SK-N-MC (cell line): ENCODE measurements around the gene GRIK4.

Experiments
- DNase-seq: peaks from one replicate; pipeline ENCODE4 v3.0.0-alpha.2; 2011; ENCODE audit warnings: low read depth, low spot score
- H3K27ac ChIP-seq: fragments of 200-600 bp; sonication (generic); 2 replicates; pipeline ENCODE4 v1.5.1; 2016; ENCODE audit warnings: mixed run types
- H3K36me3 ChIP-seq: fragments of 200-600 bp; sonication (generic); 2 replicates; pipeline ENCODE4 v1.6.1; 2017; ENCODE audit warnings: antibody characterized with exemption, low read length, mixed read lengths; ENCODE audit not compliant: insufficient read depth
- H3K4me3 ChIP-seq: fragments of 200-600 bp; sonication (generic); 2 replicates; pipeline ENCODE4 v1.5.1; 2016
- H3K9ac ChIP-seq: fragments of 200-600 bp; sonication (generic); 2 replicates; pipeline ENCODE4 v1.8.0; 2017; ENCODE audit warnings: mixed run types, mixed read lengths; ENCODE audit not compliant: insufficient read length
- H3K9me3 ChIP-seq: fragments of 200-600 bp; sonication (generic); 2 replicates; pipeline ENCODE4 v1.6.1; 2017; ENCODE audit warnings: low read depth, mild to moderate bottlenecking, antibody characterized with exemption, low read length, moderate library complexity, mixed read lengths
- EZH2 ChIP-seq: fragments of 200-600 bp; sonication (generic); IDR thresholded peaks from one replicate; pipeline ENCODE4 v1.6.1; 2017; ENCODE audit warnings: antibody characterized with exemption
- FOXP2 ChIP-seq: optimal IDR thresholded peaks from 2 replicates; pipeline ENCODE3; 2011; ENCODE audit warnings: mild to moderate bottlenecking, moderate library complexity; ENCODE audit not compliant: insufficient read depth; ENCODE audit errors: extremely low read length, control extremely low read depth
- POLR2AphosphoS5 ChIP-seq: IDR thresholded peaks from 2 replicates; pipeline ENCODE4 v1.6.1; 2012; ENCODE audit warnings: mild to moderate bottlenecking, low read depth, low read length, borderline replicate concordance

The GRIK4 gene

GRCh38 chr11:120918257-120918656 lies 406.7 kb downstream of the GRIK4 start:
- Histone ChIP-seq H3K27ac (no peak overlapping the region), H3K9me3 (no peaks in the 10 kb centered on the region), H3K36me3 (no peaks in the 10 kb centered on the region), H3K4me3 (no peak overlapping the region), H3K9ac (no peak overlapping the region)
- no peak for DNase-seq
- TF ChIP-seq EZH2: no peak
- TF ChIP-seq FOXP2: no peak
- TF ChIP-seq POLR2AphosphoS5: no peak

DNA sequence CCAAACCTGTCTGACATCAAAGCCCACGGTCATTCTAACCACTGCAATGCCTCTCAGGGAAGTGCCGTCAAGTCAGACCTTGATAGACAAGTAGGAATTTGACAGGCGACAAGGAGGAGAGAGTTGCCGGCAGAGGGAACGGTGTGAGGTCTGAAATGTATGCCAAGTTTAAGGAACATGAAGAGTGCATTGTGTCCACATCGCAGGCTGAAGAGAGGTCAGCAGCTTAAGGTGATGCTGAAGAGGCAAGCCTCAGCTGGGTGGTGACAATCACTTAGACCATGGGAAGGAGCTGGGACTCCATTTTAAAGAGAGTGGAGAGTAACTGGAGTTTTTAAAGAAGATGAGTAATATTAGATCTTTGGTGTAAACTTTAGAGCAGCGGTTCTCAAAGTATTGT lies 407.5 kb downstream of the GRIK4 start:
- H3K4me3 ChIP-seq: no peak overlapping the region
- TF ChIP-seq POLR2AphosphoS5 (no peak), FOXP2 (no peak), EZH2 (no peak)
- H3K36me3 ChIP-seq: no peaks in the 10 kb centered on the region
- no peak overlapping the region for H3K27ac ChIP-seq
- no peaks in the 10 kb centered on the region for H3K9me3 ChIP-seq
- no peak overlapping the region for H3K9ac ChIP-seq
- no peak for DNase-seq

GRCh38 chr11:120919566-120919965 lies 408.0 kb downstream of the GRIK4 start:
- TF ChIP-seq FOXP2 (no peak), EZH2 (no peak), POLR2AphosphoS5 (no peak)
- H3K36me3 ChIP-seq: no peaks in the 10 kb centered on the region
- no peaks in the 10 kb centered on the region for H3K9me3 ChIP-seq
- no peak for DNase-seq
- no peak overlapping the region for H3K27ac ChIP-seq
- no peak overlapping the region for H3K4me3 ChIP-seq
- no peak overlapping the region for H3K9ac ChIP-seq

DNA sequence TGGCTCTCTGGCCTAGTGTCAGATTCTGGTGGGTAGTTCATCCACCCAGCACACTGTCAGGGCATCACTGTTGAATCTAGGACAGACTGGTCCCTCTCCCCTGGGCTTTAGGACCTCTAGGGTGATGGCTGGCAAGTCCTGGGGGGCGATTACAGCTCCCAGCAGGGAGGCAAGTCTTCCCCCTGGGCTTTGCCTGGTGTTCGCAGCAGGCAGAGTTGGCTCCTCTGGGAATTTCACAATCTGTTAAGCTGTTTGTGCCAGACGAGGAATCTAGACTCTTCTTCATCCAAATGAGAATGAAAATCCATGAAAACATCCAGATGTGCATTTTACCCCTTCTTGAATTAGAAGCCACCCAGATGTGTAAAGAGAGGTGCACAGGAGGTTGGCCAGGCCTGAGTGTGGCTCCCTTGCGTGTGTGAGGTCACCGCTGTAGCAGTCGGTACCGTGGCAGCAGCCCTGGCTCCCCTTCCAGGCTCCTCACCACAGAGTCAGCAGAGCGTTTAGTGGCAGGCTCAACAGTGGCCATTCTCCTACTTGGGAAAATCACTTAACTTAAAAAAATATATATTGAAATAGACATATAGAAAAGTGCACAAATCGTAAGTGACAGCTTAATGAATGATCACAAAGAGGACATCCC lies 412.4 kb downstream of the GRIK4 start:
- H3K36me3 ChIP-seq: no peaks in the 10 kb centered on the region
- TF ChIP-seq FOXP2 (no peak), POLR2AphosphoS5 (no peak), EZH2 (no peak)
- no peak overlapping the region for H3K4me3 ChIP-seq
- H3K27ac ChIP-seq: no peak overlapping the region
- H3K9ac ChIP-seq: no peak overlapping the region
- H3K9me3 ChIP-seq: no peaks in the 10 kb centered on the region
- DNase-seq: no peak

DNA sequence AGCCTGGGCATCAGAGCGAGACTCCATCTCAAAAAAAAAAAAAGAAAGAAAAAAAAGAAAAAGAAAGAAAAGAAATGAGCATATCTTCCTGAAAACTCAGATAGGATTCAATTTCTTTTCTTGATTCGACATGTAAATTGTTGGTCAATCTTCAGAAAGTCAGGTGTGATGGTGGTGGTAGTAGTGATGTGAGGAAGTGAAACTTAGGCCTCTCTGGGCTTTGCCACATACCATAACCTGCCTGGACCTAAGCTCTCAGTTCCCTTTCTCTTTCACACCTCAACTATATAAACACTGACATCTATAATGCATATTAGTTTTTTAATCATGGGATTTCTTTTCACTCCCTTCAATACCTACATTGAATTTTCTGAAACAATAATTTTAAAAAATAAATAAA lies 414.4 kb downstream of the GRIK4 start:
- H3K27ac ChIP-seq: no peak overlapping the region
- no peak for DNase-seq
- TF ChIP-seq EZH2 (no peak), FOXP2 (no peak), POLR2AphosphoS5 (no peak)
- H3K4me3 ChIP-seq: no peak overlapping the region
- H3K9me3 ChIP-seq: no peaks in the 10 kb centered on the region
- H3K9ac ChIP-seq: no peak overlapping the region
- no peaks in the 10 kb centered on the region for H3K36me3 ChIP-seq

DNA sequence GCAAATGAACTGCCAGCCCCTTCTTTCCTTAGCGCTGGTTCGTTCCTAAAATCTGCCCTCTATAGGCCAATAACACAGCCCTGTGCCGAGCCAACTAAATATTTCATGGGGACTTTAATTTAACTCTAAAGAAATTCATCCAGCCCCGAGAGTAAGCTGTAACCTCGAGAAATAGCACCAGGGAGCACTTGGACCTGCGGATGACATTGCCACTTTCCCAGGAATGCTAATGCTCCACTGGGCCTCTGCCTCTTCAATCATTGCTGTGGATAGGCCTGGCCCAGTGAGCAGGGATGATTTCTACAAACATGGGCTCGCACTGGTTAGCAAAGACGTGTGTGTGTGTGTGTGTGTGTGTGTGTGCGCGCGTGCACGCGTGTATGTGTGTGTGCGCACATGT lies 417.1 kb downstream of the GRIK4 start:
- Histone ChIP-seq H3K4me3 (no peak overlapping the region), H3K36me3 (no peaks in the 10 kb centered on the region), H3K9me3 (no peaks in the 10 kb centered on the region), H3K27ac (no peak overlapping the region), H3K9ac (no peak overlapping the region)
- no peak for DNase-seq
- TF ChIP-seq POLR2AphosphoS5: no peak
- TF ChIP-seq FOXP2: no peak
- TF ChIP-seq EZH2: no peak

- no peak for DNase-seq
- Histone ChIP-seq H3K27ac (no peak overlapping the region), H3K9ac (no peak overlapping the region), H3K36me3 (no peaks in the 10 kb centered on the region), H3K4me3 (no peak overlapping the region), H3K9me3 (no peaks in the 10 kb centered on the region)
- no peak for TF ChIP-seq EZH2
- no peak for TF ChIP-seq POLR2AphosphoS5
- TF ChIP-seq FOXP2: no peak
Observed at GRCh38 chr11:120929090-120929489, 417.5 kb downstream of the GRIK4 start.

GRCh38 chr11:120929664-120930154 lies 418.2 kb downstream of the GRIK4 start:
- no peak for DNase-seq
- H3K9me3 ChIP-seq: no peaks in the 10 kb centered on the region

DNA sequence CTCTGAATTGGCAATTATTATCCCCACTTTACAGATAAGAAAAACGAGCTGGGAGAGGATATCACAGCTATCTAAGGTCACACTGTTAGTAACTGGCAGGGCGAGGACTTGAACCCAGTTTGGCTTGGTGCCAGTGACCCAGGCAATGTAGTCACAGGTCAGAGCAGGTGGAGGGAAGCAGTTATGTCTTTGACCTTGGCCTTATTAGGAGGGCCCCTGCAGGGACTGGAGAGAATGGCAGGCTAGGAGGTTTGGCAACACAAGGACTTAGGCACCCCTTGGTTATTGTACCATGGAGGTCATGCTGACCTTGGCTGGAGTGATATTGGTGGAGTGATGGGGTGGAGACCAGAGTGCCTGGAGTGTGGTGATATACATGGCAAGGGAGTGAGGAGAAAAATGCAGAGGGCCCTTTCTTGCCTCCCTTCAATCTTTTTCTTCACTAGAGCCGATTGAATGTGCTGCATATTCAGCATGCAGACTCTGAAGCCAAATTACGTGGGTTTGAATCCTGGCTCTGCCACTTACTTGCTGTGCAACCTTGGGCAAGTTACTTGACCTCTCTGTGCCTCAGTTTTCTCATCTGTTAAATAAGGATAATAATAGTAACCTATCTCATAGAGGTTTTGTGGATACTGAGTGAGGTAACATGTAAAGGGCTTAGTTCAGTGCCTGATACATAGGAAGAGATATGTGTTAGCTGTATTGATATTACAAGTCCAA lies 419.7 kb downstream of the GRIK4 start:
- TF ChIP-seq EZH2 (no peak), POLR2AphosphoS5 (no peak), FOXP2 (no peak)
- no peak for DNase-seq
- H3K27ac ChIP-seq: no peak overlapping the region
- H3K9ac ChIP-seq: no peak overlapping the region
- no peaks in the 10 kb centered on the region for H3K9me3 ChIP-seq
- H3K4me3 ChIP-seq: no peak overlapping the region
- no peaks in the 10 kb centered on the region for H3K36me3 ChIP-seq

More at GRCh38 chr11:120929664-120930154, 418.2 kb downstream of the GRIK4 start:
- Histone ChIP-seq H3K36me3 (no peaks in the 10 kb centered on the region), H3K4me3 (no peak overlapping the region), H3K9ac (no peak overlapping the region), H3K27ac (no peak overlapping the region)
- no peak for TF ChIP-seq EZH2
